GM21390 (cell line): ENCODE measurements around the gene DOP1B.
"Not testable (repeated sequence)": the region's sequence is repeated elsewhere in the genome, so short reads cannot be mapped to it uniquely, and the experiment has no call there.

ENCODE experiments used
- ATAC-seq: cut with Tn5 transposase; IDR thresholded peaks from one replicate; pipeline ENCODE4 v1.9.1; 2021; ENCODE audit not compliant: unreplicated experiment

The DOP1B gene, protein sequence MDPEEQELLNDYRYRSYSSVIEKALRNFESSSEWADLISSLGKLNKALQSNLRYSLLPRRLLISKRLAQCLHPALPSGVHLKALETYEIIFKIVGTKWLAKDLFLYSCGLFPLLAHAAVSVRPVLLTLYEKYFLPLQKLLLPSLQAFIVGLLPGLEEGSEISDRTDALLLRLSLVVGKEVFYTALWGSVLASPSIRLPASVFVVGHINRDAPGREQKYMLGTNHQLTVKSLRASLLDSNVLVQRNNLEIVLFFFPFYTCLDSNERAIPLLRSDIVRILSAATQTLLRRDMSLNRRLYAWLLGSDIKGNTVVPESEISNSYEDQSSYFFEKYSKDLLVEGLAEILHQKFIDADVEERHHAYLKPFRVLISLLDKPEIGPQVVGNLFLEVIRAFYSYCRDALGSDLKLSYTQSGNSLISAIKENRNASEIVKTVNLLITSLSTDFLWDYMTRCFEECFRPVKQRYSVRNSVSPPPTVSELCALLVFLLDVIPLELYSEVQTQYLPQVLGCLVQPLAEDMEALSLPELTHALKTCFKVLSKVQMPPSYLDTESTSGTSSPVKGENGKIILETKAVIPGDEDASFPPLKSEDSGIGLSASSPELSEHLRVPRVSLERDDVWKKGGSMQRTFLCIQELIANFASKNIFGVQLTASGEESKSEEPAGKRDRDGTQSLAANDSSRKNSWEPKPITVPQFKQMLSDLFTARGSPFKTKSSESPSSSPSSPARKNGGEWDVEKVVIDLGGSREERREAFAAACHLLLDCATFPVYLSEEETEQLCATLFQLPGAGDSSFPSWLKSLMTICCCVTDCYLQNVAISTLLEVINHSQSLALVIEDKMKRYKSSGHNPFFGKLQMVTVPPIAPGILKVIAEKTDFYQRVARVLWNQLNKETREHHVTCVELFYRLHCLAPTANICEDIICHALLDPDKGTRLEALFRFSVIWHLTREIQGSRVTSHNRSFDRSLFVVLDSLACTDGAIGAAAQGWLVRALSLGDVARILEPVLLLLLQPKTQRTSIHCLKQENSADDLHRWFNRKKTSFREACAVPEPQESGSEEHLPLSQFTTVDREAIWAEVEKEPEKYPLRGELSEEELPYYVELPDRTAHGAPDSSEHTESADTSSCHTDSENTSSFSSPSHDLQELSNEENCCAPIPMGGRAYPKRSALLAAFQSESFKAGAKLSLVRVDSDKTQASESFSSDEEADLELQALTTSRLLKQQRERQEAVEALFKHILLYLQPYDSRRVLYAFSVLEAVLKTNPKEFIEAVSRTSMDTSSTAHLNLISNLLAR (N-terminal part only)

DNA sequence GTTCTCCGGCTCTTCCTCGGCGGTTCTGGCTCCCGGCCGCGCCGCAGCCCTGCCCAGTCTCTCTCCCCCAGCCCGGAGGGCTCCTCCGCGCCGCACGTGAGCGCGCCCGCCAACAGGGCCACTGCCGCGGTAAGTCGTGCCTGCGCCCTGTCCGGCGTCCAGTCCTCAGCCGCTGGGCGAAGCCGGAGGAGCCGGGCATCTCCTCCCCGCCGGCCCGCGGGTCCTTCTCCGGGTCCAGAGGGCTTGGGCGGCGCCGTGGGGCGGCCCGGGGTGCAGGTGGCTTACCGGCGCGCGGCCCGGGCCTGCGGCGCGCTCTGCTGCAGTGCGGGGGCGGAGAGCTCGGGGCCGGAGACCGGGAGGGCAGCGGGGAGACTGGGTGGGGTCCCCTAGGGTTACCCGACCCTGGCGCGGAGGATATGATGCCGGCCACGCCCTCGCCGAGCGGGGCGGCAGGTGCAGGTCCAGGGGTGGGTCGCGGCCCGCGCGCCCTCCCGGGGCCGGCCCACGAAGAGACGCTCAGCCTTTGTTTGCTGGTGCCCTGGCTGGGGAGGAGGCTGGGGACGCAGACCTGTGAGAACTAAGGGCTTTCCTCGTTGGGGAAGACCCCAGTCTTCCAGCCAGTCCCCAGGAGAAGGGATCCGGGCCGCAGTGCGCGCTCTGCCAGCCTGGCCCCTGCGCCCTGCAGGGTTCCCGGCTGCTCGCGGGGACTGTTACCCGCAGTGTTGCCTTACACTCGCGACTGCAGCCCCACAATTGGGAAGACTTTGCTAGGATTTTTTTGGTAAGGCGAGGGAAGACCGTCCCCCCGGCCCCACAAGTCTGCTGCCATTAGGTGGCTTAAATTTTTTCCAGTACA, at the start of gene DOP1B:
Gene DOP1B, plus strand, starts transcription at position 10 of the 856 bp plus-strand sequence. CDS start 7,910 bp downstream, outside the sequence.
- ATAC-seq: peak; percentile 17

DNA sequence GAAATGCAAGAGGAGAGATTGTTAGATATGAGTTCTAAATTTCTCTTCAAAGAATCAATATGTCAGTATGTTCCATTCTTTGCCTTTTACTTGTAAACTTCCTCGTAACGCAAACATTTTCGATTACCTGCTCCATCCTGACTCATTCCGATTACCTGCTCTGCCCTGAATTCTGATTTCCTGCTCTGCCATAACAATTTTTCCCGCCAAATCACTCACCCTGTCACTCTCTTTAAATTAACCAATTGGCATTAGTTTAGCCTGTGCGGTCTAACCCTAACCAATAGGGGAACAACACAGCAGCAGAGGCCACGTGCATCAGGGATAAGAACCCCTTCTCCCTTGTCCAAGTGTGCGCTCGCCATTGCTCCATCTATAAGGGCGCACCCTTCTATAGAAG, 46.8 kb upstream of the DOP1B start:
- ATAC-seq: no peak

DNA sequence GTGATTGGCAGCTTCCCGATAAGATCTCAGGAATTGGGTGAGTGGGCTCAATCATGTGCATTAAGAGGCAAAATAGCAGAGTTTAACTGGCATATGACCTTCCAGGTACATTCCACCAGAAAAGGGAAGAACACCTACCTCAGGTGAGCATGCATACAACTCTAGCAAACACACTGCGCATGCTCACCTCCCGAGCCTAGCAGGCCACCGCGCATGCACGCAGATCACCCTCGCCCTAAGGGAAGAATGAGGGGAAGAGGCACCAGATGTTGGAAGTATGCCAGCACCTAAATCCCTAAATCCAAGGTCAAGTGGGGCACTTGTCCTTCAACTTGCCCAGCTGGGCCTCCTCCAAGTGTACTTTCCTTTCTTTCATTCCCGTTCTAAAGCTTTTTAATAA, 45.4 kb upstream of the DOP1B start:
- no peak for ATAC-seq

DNA sequence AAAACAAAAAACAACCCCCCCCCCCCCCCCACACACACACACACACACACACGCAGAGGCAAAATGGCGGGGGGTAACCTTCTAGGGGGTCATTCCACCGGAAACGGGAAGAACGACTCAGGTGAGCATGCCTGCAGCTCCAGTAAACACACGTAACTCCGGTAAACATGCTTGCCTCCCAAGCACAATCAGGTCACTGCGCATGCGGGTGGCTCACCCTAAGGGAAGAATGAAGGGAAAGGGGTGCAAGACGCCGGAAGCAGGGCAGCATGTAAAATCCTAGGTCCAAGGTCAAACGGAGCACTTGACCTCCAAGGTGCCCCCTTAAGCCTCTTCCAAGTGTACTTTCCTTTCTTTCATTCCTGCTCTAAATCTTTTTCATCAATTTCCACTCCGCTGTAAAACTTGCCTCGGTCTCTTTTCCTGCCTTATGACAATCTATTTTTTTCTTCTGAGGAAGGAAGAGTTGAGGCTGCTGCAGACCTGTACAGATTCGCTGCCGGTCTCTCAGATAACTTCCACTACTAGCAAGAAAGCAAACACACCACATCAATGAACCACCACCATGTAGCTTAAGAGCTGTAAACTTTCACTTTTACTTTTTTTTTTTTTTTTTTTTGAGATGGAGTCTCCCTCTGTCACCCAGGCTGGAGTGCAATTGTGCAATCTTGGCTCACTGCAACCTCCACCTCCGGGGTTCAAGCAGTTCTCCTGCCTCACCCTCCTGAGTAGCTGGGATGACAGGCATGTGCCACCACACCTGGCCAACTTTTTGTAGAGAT, 42.8 kb upstream of the DOP1B start:
- no peak for ATAC-seq

DNA sequence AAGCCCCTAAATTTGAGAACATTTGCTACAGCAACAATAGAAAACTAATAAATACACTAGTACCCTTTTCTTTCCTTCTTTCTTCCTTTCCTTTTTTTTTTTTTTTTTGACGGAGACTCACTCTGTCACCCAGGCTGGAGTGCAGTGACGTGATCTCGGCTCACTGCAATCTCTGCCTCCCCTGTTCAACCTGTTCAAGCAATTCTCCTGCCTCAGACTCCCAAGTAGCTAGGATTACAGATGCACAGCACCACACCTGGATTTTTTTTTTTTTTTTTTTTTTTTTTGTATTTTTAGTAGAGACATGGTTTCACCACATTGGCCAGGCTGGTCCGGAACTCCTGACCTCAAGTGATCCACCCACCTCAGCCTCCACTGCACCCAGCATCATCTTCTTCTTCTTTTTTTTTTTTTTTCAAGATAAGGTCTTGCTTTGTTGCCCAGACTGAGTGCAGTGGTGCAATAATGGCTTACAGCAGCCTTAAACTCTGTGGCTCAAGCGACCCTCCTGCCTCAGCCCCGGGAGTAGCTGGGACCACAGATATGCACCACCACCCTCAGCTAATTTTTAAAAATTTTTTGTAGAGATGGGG, 41.4 kb upstream of the DOP1B start:
- ATAC-seq: no peak

DNA sequence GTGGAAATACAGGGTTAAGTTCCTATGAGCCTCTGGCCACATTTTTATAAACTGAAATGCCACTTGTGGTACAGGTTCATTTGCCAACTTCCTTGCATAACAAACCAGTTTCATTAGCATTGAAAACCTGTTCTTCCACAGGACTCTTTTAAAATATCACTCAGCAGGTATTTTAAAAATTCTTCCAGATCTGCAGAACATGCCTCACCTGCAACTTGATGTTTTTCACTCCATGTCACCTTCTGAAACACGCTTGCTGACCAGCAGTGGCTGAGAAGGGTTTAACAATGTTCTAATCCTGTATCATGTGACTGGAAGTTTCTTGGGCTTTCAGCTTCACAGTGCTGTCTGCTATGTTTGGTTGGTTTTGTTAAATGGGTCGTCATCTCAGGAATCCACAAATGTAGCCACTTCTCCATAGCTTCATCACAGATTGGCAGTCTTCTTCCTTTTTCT, 39.3 kb upstream of the DOP1B start:
- no peak for ATAC-seq

DNA sequence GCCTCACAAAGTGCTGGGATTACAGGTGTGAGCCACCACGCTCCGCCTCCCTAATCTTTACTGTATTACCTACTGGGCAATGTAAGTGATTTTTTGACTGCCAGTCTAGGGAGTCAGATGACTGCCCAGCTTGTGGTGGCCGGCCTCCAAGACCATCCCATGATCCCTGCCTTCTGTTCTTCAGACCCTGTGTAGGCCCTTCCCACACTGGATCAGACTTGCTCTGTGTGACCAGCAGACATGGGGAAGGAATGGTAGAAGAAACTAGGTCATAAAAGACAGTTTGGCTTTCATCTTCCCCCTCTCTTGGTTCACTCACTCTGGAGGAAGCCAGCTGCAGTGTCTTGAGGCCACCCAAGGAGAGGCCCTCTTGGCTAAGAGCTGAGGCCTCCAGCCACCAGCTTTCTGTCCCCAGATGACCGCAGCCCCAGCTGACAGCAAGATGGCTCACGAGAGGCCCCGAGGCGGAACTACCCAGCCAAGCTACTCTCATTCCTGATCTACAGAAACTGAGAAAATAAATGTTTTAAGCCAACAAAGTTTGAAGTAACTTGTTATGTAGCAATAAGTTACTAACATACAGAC, 36.2 kb upstream of the DOP1B start:
- no peak for ATAC-seq

DNA sequence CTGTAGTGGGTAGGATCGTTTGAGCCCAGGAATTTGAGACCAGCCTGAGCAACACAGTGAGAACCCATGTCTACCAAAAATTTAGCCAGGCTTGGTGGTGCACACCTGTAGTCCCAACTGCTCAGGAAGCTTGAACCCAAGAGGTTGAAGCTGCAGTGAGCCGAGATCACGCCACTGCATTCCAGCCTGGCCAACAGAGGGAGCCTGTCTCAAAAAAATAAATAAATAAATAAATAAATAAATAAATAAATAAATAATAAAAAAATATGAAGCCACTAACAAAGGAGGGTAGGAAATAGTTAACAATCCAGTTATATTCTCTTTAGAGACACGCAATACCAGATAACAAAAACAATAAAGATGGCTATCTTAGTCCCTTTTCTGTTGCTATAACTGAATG, 33.6 kb upstream of the DOP1B start:
- ATAC-seq: no peak

DNA sequence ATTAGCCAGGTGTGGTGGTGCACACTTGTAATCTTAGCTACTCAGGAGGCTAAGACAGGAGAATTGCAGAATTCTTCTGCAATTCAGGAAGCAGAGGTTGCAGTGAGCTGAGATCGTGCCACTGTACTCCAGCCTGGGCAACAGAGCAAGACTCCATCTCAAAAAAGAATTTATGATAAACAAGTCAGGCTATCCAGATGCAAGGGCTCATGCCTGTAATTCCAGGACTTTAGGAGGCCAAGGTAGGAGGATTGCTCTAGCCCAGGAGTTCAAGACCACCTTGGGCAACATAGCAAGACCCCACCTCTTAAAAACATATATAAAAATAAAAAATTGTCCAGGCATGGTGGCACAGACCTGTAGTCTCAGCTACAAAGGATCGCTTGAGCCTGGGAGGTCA, 32.2 kb upstream of the DOP1B start:
- no peak for ATAC-seq

DNA sequence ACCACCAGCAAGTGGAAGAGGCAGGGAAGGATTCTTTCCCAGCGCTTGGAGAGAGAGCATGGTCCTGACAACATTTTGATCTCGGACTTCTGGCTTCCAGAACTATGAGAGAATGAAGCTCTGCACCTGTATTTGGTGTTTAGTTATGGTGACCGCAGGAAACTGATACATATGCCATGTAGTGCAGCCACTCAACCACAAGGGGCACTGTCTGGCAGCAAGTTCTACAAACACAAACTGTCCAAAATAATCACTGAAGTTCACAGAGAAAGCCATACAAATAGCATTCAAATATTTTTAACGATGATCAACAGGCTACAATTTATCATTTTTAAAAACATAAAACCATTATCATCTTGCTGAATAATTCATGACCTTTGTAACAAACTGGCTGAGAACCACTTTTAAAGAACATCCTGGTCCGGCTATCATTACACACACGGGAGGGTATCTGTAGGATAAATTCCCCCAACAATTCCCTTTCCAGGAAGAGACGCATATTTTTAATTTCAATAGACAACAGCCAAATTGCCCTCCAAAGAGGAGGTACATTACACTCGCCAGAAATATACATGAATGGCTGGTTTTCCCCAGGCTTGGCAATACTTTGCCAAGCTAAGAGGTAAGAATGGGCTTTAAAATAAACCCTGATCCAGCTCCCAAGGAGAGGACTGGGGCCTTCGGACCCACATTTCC, 31.0 kb upstream of the DOP1B start:
- no peak for ATAC-seq

DNA sequence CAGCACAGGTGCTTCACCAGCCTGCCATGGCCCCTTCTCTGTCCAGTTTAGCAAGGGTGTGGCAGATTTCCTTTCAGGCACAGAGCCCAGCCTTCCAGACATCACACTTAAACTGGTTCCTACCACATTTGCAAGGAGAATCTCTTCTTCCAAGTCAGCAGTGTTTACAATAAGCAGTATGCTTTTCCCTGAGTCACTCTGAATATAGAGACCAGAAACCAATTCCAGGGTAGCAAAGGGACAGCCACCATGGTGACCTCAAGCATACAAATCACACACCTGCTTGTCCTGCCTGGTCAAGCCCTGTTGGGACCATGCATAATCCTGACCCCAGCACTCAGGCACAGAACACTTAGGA, 30.4 kb upstream of the DOP1B start:
- ATAC-seq: no peak

DNA sequence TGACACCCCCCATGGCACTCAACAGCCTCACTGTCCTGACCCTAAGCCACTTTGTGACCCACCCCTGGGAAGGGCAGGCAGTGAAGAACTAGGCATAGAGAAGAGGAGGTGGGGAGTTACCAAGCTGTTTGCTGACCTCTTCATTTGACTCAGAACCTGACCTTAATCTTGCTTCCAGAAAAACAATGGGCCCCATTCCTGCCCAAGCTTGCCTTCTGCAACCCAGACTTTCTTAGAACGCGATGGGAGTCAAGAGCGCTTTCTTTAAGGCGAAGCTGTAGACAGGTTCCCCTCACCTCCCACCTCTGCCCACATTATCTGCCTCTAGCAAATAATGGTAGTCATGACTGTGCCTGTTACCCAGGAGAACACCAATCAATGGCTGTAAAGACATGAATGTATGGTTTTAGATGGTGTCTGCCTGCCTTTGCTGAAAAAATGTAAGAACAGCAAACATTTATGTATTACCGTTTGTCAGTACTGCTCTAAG, 30.0 kb upstream of the DOP1B start:
- ATAC-seq: no peak

DNA sequence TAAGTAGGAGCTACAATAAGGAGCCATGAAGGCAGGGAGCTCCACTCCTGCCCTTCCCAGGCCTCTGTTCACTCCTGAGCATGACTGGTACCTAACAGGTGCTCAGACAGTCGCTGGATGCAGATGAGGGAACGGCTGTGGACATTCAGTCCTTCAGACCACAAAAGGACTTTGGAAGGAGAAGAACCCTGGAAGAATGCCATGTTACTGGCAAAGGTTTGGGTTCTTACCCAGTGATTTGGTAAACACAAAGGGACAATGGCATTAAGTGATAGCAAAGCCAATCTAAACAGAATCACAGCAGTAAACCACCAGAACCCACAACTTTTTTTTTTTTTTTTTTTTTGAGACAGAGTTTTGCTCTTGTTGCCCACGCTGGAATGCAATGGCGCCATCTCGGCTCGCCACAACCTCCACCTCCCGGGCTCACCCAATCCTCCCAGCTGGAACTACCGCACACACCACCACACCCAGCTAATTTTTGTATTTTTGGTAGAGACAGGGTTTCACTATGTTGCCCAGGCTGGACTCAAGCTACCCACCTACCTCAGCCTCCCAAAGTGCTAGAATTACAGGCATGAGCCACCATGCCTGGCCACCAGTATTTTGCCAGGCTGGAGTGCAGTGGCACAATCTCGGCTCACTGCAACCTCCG, 29.2 kb upstream of the DOP1B start:
- no peak for ATAC-seq

DNA sequence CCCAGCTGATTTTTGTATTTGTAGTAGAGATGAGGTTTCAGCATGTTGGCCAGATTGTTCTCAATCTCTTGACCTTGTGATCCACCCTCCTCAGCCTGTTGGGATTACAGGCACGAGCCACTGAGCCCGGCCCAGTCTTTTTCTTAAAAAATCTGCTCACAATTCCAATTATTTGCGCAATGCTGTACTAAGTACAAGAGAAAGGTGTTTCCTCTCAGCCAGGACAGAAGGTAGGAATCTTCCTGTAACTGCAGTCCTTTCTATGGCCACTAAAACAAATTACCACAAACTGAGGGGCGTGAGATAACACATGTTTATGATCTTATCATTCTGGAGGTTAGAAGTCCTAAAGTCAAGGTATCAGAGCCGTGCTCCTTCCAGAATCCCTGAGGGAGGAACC, 28.6 kb upstream of the DOP1B start:
- ATAC-seq: no peak

DNA sequence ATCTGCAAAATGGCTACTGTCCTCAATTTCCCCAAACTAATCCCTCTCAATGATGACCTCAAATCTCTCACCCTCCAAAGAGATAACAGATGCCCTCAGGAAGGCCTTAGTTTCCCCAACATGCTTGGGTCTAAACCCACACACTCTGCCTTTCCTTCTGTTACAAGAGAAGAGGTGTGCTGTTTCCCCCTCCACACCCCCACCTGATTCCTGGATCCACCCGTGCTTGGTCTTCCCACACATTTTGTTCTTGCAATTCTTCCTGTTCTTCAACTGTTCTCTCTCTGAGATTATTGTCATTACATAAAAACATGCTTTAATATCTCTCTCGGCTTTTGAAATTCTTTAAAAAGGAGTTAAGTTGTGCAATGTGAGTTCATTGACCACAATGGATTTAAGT, 27.4 kb upstream of the DOP1B start:
- ATAC-seq: no peak

DNA sequence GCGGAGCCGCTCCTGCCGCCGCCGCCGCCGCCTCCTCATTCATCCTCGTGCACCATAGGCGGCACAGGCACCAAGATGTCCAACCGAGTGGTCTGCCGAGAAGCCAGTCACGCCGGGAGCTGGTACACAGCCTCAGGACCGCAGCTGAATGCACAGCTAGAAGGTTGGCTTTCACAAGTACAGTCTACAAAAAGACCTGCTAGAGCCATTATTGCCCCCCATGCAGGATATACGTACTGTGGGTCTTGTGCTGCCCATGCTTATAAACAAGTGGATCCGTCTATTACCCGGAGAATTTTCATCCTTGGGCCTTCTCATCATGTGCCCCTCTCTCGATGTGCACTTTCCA, 26.2 kb upstream of the DOP1B start:
- ATAC-seq: not testable (repeated sequence)

DNA sequence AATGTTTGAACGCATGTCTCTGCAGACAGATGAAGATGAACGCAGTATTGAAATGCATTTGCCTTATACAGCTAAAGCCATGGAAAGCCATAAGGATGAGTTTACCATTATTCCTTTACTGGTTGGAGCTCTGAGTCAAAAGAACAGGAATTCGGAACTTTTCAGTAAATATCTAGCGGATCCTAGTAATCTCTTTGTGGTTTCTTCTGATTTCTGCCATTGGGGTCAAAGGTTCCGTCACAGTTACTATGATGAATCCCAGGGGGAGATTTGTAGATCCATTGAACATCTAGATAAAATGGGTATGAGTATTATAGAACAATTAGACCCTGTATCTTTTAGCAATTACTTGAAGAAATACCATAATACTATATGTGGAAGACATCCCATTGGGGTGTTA, 25.8 kb upstream of the DOP1B start:
- not testable (repeated sequence) for ATAC-seq

DNA sequence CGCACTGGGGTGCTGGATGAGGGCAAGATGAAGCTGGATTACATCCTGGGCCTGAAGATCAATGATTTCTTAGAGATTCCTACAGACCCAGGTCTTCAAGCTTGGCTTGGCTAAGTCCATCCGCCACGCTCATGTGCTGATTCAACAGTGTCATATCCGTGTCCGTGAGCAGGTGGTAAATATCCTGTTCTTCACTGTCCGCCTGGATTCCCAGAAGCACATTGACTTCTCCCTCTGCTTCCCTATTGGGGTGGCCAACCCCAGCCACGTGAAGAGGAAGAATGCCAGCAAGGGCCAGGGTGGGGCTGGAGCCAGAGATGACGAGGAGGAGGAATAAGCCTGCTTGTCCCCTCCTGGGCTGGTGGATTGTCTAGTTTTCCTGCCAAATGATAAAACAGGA, 23.9 kb upstream of the DOP1B start:
- ATAC-seq: no peak
